Uterus (tissue), 4 donors: ENCODE results near the gene TMEM97. TPM values are rescaled to one million over a fixed set of nuclear protein-coding genes. Genes with fewer than 3 reads are reported as not detected.

Source experiments
- DNase-seq, 2 donors: peaks; one replicate each; pipeline ENCODE4 v3.0.0-alpha.2; 2019 to 2020
- H3K27ac ChIP-seq, 2 donors: fragments of 200-600 bp; sonication (generic); 1 replicate in 1 of 2; 2 replicates in 1 of 2; pipeline ENCODE4 v1.5.1; 2016 to 2018
- H3K27me3 ChIP-seq, 2 donors: fragments of 200-600 bp; sonication (generic); one replicate each; pipeline ENCODE4 v1.5.1; 2018 to 2019; ENCODE audit warnings: control low read depth in 1 of 2
- H3K36me3 ChIP-seq, 2 donors: fragments of 200-600 bp; sonication (generic); one replicate each; pipeline ENCODE4 v1.5.1; 2019; ENCODE audit warnings: control low read depth in 1 of 2
- H3K4me1 ChIP-seq, 2 donors: fragments of 200-600 bp; sonication (generic); one replicate each; pipeline ENCODE4 v1.5.1; 2018 to 2019; ENCODE audit warnings: control low read depth in 1 of 2
- H3K4me3 ChIP-seq, 2 donors: fragments of 200-600 bp; sonication (generic); 1 replicate in 1 of 2; 2 replicates in 1 of 2; pipeline ENCODE4 v1.5.1; 2018 to 2019; ENCODE audit warnings: mild to moderate bottlenecking in 1 of 2
- H3K9me3 ChIP-seq, 2 donors: fragments of 200-600 bp; sonication (generic); one replicate each; pipeline ENCODE4 v1.5.1; 2019; ENCODE audit warnings: control low read depth in 1 of 2
- CTCF ChIP-seq, 4 experiments: fragments of 200-600 bp in 2 of 4; fragments of 450-650 bp in 2 of 4; sonication (generic) in 2 of 4; IDR thresholded peaks; one replicate each; pipeline ENCODE4 v1.5.1; 2016 to 2019; ENCODE audit warnings: antibody characterized with exemption in 4 of 4, mild to moderate bottlenecking in 2 of 4, moderate library complexity in 1 of 4
- POLR2A ChIP-seq, 2 donors: fragments of 450-650 bp; IDR thresholded peaks; one replicate each; pipeline ENCODE4 v1.6.1; 2016; ENCODE audit warnings: antibody characterized with exemption in 2 of 2, mild to moderate bottlenecking in 1 of 2, moderate library complexity in 1 of 2
- intact Hi-C: fragments of 100-400 bp; cut with DNase I; formaldehyde crosslinking; loops from one replicate; pipeline ENCODE4 v1.15.1; 2023; ENCODE audit warnings: low total_unique reads
- total RNA-seq, 4 donors: library from RNA; depleted of rRNA in 3 of 4; stranded (reverse); fragments of >200 nt in 3 of 4; gene quantifications; one replicate each; pipeline versions ENCODE4 v1.1.0 to v1.2.4, GENCODE V29; 2014 to 2023
- donor health status: DM: yes; HTN: yes; CAD: no.

Gene TMEM97
- total RNA-seq, 4 donors from 2014 or later: 1.5 to 17.9 (median 10.4) TPM

GRCh38 chr17:28357061-28357900, 38.3 kb downstream of the TMEM97 start, which contains the start of gene POLDIP2:
Gene POLDIP2, minus strand, starts transcription at chr17:28357527. Its CDS starts 79 bp downstream, at chr17:28357448.
- H3K36me3 ChIP-seq: no peaks in the 10 kb centered on the region
- intact Hi-C loops: no loop called here

DNA sequence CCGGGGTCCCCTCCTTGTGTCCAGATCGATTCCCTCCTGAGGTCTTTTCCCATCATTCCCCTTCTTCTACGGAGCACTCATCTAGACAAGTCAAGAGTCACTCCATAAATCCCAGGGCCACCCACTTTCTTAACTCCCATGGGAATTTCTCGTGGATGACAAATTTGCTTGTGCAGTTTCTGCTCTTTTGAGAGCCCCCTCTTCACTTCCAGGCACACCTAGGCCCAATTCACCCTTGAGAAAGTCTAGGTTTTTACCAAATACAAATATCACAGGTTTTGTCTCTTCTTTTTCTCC, 38.8 kb downstream of the TMEM97 start:
- no peaks in the 10 kb centered on the region for H3K27me3 ChIP-seq
- no peaks in the 10 kb centered on the region for H3K9me3 ChIP-seq
- peak overlapping the region; percentile 78 to 90 for H3K27ac ChIP-seq
- peak overlapping the region; percentile 85 to 95 for H3K4me3 ChIP-seq
- DNase-seq: no peak
- H3K36me3 ChIP-seq: no peaks in the 10 kb centered on the region
- intact Hi-C loops: no loop called here
- TF ChIP-seq POLR2A (IDR thresholded peaks at IDR 0.05): no peak
- no peak for TF ChIP-seq CTCF (IDR thresholded peaks at IDR 0.05)
- H3K4me1 ChIP-seq: peaks cover 0 to 13% of the 10 kb centered on the region in 2 donors

More at GRCh38 chr17:28357061-28357900, 38.3 kb downstream of the TMEM97 start, which contains the start of gene POLDIP2:
- no peaks in the 10 kb centered on the region for H3K27me3 ChIP-seq
- no peaks in the 10 kb centered on the region for H3K9me3 ChIP-seq
- peak; percentile 93 to 95 for DNase-seq
- peak within 1 kb of the TSS; percentile 78 to 90 for H3K27ac ChIP-seq
- peaks cover 0 to 13% of the 10 kb centered on the region in 2 donors for H3K4me1 ChIP-seq
- TF ChIP-seq CTCF (IDR thresholded peaks at IDR 0.05) (peak in 2 of 4 experiments; percentile 2 to 48), POLR2A (IDR thresholded peaks at IDR 0.05) (peak; percentile 87 to 94)
- H3K4me3 ChIP-seq: peak within 1 kb of the TSS; percentile 85 to 95

- TF ChIP-seq POLR2A (IDR thresholded peaks at IDR 0.05) (no peak), CTCF (IDR thresholded peaks at IDR 0.05) (no peak)
- H3K36me3 ChIP-seq: no peaks in the 10 kb centered on the region
These were observed 44.2 kb downstream of the TMEM97 start for GRCh38 chr17:28363186-28363585.

GRCh38 chr17:28363776-28364650, 45.0 kb downstream of the TMEM97 start:
- no peak for DNase-seq
- intact Hi-C loops: no loop called here
- no peaks in the 10 kb centered on the region for H3K36me3 ChIP-seq

More at GRCh38 chr17:28363186-28363585, 44.2 kb downstream of the TMEM97 start:
- no peak for DNase-seq
- intact Hi-C loops: no loop called here
- Histone ChIP-seq H3K4me3 (no peak overlapping the region), H3K27me3 (no peaks in the 10 kb centered on the region), H3K4me1 (peaks cover 0 to 4% of the 10 kb centered on the region in 2 donors), H3K27ac (no peak overlapping the region), H3K9me3 (no peaks in the 10 kb centered on the region)

More at GRCh38 chr17:28363776-28364650, 45.0 kb downstream of the TMEM97 start:
- no peak overlapping the region for H3K4me3 ChIP-seq
- H3K4me1 ChIP-seq: no peaks in the 10 kb centered on the region
- H3K27ac ChIP-seq: no peak overlapping the region
- no peaks in the 10 kb centered on the region for H3K9me3 ChIP-seq
- no peaks in the 10 kb centered on the region for H3K27me3 ChIP-seq
- TF ChIP-seq CTCF (IDR thresholded peaks at IDR 0.05) (no peak), POLR2A (IDR thresholded peaks at IDR 0.05) (no peak)
